H1 (cell line): Measurements from ENCODE around the gene CLDN6. TPM values are rescaled to one million over a fixed set of nuclear protein-coding genes. Genes with fewer than 3 reads are reported as not detected.

Experiments used
- EZH2 ChIP-seq: fragments of 200-600 bp; sonication (generic); IDR thresholded peaks from 2 replicates; pipeline ENCODE4 v1.7.1; 2012; ENCODE audit warnings: low read depth, mild to moderate bottlenecking, moderate library complexity, low read length, inconsistent platforms; ENCODE audit not compliant: severe bottlenecking
- RBBP5 ChIP-seq: IDR thresholded peaks from 2 replicates; pipeline ENCODE4 v1.7.1; 2012; ENCODE audit warnings: low read depth, mild to moderate bottlenecking, inconsistent platforms, low read length, moderate library complexity, borderline replicate concordance
- SIN3A ChIP-seq, 2 experiments: IDR thresholded peaks in 1 of 2; conservative IDR thresholded peaks in 1 of 2; 2 replicates each; pipeline ENCODE4 v1.6.1; 2011 to 2012; ENCODE audit warnings: low read length in 2 of 2, improper control_type of control experiment in 1 of 2, low read depth in 1 of 2, mild to moderate bottlenecking in 1 of 2
- TAF7 ChIP-seq: optimal IDR thresholded peaks from 2 replicates; pipeline ENCODE3; 2011; ENCODE audit warnings: low read depth, mild to moderate bottlenecking, inconsistent platforms, low read length, moderate library complexity, borderline replicate concordance
- TBP ChIP-seq: IDR thresholded peaks from 2 replicates; pipeline ENCODE4 v1.6.1; 2011; ENCODE audit warnings: low read depth, low read length, improper control_type of control experiment
- ZNF274 ChIP-seq: IDR thresholded peaks from 2 replicates; pipeline ENCODE4 v1.7.0; 2012; ENCODE audit warnings: low read length, borderline replicate concordance; ENCODE audit errors: extremely low read depth
- polyA plus RNA-seq, 7 experiments: library from polyadenylated mRNA; depleted of rRNA in 3 of 7; stranded (reverse) in 5 of 7; unstranded in 2 of 7; fragments of >200 nt in 5 of 7; fragments of 200-250 nt in 2 of 7; gene quantifications; 1 replicate in 5 of 7; 2 replicates in 1 of 7; 4 replicates in 1 of 7; pipeline versions ENCODE4 v1.2.1 to v1.2.3, GENCODE V29; 2011 to 2013; ENCODE audit warnings: missing spikeins in 2 of 7, mixed read lengths in 2 of 7
- total RNA-seq: library from RNA; stranded (reverse); fragmentation: NEBNext Ultra II Directional; extraction: Animal tissue kit (Norgen Biotek cat#: 25700); gene quantifications from 2 replicates; pipeline ENCODE4 v1.2.1, GENCODE V29; 2021
- TF ChIP-seq, protein P1 (sequence below): fragments of 300-600 bp; sonication (generic); IDR thresholded peaks from 2 replicates; pipeline ENCODE4 v1.7.1; 2012; ENCODE audit warnings: low read length, moderate library complexity, mild to moderate bottlenecking, inconsistent platforms; ENCODE audit not compliant: insufficient replicate concordance

Gene CLDN6
- total and polyA plus RNA-seq, 2 of the 8 experiments (the other 6 are each of a cell fraction or from before 2014, with no cell fraction given), result 747 to 1,115 TPM

DNA sequence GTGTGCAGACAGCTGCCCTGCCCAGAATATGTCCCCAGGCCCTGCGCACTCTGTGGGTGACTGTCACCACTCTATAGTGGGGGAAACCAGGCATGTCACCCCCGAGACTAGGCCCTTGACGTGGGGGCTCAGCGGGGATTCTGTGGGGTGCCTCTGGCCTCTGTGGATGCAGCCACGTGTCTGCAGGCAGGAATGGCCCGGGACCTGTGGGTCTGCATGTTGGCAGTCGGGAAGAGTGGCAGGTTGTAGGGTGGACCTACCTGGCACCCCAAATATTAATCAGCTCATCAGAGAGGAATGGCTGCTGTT, 48.4 kb upstream of the CLDN6 start (continued):
- TF ChIP-seq SIN3A (conservative IDR thresholded peaks at IDR 0.05 in 1 of 2, IDR thresholded peaks at IDR 0.05 in 1 of 2; ENCODE audit: low read depth in 1 of 2, low read length in 2 of 2), result no peak
- TF ChIP-seq EZH2, result no peak
- no peak for TF ChIP-seq TBP
- TF ChIP-seq, protein P1, sequence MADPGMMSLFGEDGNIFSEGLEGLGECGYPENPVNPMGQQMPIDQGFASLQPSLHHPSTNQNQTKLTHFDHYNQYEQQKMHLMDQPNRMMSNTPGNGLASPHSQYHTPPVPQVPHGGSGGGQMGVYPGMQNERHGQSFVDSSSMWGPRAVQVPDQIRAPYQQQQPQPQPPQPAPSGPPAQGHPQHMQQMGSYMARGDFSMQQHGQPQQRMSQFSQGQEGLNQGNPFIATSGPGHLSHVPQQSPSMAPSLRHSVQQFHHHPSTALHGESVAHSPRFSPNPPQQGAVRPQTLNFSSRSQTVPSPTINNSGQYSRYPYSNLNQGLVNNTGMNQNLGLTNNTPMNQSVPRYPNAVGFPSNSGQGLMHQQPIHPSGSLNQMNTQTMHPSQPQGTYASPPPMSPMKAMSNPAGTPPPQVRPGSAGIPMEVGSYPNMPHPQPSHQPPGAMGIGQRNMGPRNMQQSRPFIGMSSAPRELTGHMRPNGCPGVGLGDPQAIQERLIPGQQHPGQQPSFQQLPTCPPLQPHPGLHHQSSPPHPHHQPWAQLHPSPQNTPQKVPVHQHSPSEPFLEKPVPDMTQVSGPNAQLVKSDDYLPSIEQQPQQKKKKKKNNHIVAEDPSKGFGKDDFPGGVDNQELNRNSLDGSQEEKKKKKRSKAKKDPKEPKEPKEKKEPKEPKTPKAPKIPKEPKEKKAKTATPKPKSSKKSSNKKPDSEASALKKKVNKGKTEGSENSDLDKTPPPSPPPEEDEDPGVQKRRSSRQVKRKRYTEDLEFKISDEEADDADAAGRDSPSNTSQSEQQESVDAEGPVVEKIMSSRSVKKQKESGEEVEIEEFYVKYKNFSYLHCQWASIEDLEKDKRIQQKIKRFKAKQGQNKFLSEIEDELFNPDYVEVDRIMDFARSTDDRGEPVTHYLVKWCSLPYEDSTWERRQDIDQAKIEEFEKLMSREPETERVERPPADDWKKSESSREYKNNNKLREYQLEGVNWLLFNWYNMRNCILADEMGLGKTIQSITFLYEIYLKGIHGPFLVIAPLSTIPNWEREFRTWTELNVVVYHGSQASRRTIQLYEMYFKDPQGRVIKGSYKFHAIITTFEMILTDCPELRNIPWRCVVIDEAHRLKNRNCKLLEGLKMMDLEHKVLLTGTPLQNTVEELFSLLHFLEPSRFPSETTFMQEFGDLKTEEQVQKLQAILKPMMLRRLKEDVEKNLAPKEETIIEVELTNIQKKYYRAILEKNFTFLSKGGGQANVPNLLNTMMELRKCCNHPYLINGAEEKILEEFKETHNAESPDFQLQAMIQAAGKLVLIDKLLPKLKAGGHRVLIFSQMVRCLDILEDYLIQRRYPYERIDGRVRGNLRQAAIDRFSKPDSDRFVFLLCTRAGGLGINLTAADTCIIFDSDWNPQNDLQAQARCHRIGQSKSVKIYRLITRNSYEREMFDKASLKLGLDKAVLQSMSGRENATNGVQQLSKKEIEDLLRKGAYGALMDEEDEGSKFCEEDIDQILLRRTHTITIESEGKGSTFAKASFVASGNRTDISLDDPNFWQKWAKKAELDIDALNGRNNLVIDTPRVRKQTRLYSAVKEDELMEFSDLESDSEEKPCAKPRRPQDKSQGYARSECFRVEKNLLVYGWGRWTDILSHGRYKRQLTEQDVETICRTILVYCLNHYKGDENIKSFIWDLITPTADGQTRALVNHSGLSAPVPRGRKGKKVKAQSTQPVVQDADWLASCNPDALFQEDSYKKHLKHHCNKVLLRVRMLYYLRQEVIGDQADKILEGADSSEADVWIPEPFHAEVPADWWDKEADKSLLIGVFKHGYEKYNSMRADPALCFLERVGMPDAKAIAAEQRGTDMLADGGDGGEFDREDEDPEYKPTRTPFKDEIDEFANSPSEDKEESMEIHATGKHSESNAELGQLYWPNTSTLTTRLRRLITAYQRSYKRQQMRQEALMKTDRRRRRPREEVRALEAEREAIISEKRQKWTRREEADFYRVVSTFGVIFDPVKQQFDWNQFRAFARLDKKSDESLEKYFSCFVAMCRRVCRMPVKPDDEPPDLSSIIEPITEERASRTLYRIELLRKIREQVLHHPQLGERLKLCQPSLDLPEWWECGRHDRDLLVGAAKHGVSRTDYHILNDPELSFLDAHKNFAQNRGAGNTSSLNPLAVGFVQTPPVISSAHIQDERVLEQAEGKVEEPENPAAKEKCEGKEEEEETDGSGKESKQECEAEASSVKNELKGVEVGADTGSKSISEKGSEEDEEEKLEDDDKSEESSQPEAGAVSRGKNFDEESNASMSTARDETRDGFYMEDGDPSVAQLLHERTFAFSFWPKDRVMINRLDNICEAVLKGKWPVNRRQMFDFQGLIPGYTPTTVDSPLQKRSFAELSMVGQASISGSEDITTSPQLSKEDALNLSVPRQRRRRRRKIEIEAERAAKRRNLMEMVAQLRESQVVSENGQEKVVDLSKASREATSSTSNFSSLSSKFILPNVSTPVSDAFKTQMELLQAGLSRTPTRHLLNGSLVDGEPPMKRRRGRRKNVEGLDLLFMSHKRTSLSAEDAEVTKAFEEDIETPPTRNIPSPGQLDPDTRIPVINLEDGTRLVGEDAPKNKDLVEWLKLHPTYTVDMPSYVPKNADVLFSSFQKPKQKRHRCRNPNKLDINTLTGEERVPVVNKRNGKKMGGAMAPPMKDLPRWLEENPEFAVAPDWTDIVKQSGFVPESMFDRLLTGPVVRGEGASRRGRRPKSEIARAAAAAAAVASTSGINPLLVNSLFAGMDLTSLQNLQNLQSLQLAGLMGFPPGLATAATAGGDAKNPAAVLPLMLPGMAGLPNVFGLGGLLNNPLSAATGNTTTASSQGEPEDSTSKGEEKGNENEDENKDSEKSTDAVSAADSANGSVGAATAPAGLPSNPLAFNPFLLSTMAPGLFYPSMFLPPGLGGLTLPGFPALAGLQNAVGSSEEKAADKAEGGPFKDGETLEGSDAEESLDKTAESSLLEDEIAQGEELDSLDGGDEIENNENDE, result no peak
- TF ChIP-seq RBBP5, result no peak
- TF ChIP-seq ZNF274, result no peak
- no peak for TF ChIP-seq TAF7
